HG02642 (cell line): ENCODE data around the gene NPR3.

Source experiments
- ATAC-seq: cut with Tn5 transposase; IDR thresholded peaks from one replicate; pipeline ENCODE4 v1.9.1; 2021; ENCODE audit warnings: mild to moderate bottlenecking; ENCODE audit not compliant: unreplicated experiment, poor library complexity

Gene NPR3

DNA sequence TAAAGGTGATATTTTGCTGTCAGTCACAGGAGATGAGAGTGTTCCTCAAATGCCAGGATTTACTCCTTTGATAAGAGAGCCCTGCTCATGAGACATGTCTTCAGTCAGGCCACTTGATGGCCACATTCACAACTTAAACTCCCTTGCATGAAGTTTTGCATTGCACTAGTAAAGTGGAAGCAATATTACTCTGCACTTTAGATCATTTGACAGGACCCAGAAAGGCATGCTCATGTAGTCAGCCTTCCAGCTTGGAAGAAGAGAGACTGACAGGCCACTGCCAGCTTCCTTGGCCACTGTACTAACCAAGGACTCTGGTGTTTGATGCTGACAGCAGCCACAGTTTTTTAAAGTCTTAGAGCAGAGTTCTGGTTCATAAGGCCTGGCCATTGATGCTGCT is 42.6 kb downstream of the NPR3 start:
- no peak for ATAC-seq

DNA sequence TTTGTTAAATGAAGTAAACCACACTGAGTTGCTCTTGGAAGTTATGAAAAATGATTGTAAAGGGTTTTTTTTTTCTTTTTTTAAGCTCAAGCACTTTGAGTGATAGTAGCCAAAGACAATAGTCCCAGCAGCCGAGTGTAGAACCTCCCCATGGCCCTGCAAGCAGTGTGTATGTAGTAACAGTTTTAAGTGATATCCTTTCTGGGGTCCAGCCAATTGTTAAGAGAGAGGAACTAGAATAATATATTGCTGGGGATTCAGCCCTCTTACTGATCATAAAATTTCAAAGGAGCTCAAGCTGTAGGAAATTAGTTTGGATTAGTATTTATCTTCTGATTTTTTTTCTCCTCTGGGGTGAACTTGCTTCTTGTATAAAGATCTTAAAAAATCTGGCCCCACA is 43.2 kb downstream of the NPR3 start:
- ATAC-seq = no peak

DNA sequence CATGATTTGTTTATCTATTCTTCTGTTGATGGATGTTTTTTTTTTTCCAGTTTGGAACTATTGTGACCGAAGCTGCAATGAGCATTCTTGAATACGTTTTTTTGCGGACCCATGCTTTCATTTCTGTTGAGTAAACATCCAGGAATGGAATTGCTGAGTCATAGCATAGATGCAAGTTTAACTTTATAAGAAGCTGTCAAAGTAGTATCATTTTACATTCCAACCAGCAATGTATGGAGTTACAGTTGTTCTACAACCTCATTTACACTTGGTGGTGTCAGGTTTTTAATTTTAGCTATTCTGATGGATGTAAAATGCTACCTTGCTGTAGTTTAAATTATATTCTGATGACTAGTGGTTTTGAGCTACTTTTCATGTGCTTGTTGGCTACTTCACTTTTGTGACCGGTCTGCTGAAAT is 49.0 kb downstream of the NPR3 start:
- ATAC-seq = no peak

DNA sequence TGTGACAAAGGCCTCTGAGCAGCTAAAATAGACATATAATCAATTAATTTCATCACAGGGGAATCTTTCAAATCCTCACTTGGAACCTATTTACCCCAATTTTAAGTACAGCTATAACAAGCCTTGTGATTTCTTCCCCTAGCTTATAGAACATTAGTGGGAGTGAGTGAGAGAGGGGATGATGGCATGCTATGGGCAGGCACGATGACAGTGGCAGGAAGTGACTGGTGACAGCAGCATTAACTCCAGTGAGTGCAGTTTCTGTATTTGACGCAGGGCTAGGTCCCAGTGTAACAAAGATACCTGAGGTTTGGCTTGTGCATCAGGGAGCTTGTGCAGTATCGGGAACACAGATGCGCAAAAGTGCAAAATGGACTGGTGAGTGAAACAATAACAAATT is 54.1 kb downstream of the NPR3 start:
- no peak for ATAC-seq

DNA sequence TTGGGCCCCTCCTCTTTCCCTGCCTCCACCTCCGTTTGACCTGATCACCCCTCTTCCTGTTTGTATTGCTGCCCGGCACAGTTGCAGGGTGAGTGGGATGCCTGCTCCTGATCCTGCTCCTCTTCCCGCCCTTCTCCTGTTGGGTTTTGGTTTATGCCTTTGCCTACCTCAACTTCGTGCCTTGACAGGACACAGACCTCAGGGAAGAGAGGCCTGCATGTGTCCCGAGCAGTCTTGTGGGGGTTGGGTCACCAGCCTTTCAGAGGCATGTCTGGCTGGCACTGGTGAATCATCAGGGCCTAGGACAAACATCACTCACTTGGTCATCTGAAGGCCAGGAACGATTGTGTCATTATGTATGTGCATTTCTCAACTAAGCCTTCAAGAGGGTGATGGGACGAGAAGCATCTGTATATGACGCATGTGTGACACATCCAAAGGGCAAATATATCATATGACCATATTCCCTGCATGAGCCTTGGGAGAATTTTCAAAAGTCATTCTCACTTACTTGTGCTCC is 56.9 kb downstream of the NPR3 start:
- ATAC-seq = no peak

DNA sequence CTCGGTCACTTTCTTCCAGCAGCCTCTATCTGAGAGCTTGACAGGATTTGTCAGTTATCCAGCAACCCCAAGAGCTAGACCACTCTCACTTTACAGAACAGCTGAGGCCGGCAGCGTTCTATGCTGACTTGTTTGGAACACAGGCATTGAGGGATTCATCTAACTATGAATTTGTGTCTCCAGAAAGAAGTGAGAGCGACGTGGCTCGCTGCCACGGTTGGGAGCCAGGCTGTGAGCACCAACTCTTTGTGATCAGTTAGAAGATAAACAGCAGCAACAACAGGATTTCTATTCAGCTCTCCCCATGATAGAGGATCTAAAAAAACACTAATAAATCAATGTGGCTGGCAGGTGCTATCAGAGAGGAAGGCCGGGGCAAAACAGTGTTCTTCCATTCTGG is 58.6 kb downstream of the NPR3 start:
- ATAC-seq = no peak

DNA sequence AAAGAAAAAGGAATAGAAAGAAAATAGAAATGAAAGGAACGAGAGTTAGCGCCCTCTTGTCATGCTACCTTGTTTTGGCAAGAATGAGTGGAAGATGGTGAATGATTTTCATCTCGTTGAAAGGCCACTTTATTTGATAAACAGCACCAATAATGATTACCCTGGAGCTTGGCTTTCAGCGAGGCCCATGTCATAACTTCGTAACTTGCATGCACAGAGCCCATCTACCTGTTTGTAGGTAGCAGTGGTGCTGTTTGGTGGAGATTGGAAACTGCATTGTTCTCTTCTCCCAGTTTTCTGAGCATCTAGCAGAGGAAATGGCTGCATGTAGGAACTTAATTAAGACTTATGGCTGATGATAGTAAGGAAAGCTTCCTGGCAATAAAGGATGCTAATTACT is 59.3 kb downstream of the NPR3 start:
- no peak for ATAC-seq

DNA sequence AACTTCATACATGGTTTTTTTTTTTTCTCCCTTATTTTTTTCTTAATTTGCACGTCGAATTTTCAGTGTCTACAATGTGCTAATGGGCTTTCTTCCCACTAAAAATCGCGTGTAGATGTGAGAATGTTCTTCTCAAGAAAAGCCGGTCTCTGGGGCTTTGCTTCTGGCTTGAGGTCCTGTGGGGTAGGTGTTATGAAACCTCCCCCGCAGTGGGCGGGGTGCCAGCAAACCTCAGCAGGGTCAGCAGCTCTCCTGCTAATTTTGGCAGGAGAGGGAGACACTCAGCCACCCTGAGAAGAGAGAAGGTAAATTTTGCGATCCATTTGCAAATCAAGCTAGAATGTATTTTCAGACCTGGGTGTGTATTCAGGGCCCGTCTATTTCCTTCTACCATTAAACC is 59.9 kb downstream of the NPR3 start:
- no peak for ATAC-seq

DNA sequence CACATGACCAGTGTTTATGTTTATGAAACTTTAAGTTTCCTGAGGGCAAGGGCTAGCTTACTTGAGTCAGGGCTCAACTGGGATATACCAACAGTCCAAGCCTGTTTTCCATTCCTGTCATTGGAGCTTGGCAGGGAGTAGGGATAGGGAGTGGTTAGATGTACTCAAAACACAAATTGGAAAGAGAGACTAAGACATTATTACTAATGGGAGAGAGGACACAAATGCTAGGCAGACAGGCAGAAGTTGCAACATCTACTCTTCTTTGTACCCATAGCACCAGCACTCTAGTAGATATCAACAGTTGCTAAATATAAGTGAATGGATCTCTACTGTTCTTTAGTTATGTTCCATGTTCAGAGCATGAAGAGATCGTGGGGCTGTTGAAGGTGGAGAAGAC is 62.8 kb downstream of the NPR3 start:
- no peak for ATAC-seq

DNA sequence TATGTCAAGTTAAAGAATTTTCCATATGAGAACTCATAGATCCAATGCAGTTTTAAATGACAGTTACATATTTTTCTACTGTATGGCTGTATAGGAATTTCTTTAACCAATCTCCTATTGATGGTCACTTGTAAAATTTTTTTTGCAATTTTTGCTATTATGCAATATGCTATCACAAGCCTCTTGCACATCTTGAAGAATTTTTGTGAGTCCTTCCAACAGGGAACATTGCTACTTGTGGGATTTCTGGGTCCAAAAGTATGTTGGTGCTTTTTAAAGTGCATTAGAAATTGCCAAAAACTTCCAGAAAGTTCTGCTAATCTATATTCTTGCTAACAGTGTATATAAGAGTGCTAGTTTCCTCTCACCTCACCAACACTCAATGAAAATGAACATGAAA is 65.1 kb downstream of the NPR3 start:
- ATAC-seq = no peak

DNA sequence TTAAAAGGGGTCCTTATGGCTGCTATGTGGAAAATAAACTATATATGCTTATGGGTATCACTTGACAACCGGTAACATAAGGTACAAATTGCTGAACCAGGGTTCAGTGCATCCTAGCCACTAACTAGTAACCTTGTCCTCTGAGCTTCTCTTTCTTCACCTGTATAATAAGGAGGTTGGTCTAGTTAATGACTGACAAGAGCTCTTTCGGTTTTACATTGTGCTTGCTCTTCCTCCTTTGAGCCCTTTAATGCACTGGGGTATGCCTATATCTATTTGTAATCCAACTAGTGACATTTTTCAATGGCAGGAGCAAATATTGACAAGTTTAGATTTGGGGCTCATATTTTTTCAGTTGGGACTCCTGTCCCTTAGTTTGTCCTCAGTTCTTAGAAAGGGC is 66.1 kb downstream of the NPR3 start:
- no peak for ATAC-seq

DNA sequence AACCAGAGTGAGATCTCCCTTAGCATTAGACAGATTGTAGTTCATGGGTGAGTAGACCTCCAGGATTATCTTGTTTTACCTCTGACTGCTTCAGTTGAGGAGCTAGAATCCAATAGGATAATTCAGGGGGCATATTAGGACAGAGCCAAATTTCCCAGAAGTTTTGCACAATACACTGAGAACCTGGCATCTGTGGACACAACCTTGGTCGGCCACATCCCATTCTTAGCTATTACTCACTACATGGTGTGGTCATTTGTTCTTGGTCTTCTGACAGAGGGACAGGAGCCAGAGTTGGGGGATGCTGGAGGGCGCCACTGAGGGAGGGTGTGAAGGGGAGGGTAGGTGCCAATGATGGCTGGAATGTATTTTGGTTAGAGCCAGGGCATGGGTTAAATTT is 66.6 kb downstream of the NPR3 start:
- no peak for ATAC-seq

DNA sequence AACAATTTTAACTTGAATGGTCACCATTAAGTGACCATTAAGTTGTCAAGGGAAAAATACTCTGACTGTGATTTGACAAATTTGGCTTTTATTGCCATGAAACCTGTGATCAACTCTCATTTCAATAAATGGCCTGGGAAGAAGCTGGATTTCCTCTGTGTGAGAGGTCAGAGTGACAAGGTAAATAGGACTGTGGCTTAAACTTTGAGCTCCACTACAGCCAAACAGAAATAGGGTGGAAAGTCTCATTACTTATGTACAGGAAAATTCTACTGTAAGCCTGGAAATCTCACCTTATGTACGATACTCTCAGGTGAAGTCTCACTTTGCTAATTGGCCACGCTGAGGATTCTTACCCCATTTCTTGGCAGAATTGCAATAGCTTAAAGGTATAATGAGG is 67.3 kb downstream of the NPR3 start:
- ATAC-seq = no peak

DNA sequence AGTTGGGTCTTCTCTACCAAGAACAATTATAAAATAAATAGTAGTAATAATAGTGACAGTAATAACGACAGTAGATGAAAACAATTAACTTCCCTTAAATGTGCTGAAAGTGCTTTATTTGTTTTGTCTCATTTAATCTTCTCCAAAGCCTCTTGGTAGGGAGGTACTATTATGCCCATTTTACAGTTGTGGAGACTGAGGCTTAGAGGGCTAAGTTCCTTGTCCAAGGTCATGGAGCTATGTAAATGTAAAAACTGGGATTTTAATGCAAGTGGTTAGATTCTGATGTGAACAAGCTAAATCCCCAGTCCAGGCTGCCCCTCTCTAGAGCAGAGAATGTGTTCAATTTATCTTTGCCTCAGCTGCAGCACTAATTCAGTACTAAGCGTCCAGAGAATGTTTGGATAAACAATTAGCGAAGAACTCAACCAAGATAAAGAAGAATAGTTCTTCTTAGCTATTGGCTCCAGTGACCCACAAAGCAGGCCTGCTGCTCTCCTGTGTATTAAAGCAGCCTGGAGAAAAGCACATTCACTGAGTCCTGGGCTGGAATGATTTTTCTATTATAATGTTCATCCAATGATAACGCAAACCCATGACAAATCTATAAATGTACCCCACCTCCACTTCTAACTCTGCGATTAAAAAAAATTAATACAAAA is 68.8 kb downstream of the NPR3 start:
- ATAC-seq = no peak

DNA sequence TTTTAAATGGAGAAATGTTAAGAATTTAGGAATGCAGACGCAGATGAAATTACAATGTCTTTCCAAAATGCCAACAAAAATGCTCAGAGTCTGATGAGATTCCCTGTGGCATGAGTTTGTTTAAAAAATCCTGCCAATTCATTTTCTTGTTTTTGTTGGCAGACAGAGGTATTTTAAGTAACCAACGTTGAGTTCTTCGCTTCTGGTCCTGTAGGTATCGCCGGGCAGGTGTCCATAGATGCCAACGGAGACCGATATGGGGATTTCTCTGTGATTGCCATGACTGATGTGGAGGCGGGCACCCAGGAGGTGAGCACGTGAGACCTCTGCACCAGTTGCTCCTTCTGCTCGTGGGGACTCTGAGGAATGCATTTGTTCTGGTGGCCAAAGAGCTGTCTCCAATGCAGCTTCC is 69.4 kb downstream of the NPR3 start:
- no peak for ATAC-seq

DNA sequence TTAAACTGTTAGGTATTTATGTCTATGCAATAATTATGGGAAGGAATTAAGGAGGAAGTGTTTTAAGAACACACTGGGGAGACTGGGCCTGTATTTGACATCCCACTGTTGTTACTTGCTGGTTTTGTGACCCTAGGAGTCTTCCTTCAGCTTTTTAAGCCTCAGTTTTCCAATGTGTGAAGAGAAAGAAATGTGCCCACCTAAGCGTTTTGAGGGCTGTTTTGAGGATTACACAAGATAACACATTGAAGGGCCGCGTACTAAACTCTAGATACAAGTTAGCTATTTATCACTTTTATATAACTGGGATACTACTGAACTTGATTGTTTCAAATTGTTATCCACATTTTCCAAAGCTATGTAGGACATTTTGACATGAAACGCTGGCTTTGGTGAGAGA is 72.5 kb downstream of the NPR3 start:
- ATAC-seq = no peak

DNA sequence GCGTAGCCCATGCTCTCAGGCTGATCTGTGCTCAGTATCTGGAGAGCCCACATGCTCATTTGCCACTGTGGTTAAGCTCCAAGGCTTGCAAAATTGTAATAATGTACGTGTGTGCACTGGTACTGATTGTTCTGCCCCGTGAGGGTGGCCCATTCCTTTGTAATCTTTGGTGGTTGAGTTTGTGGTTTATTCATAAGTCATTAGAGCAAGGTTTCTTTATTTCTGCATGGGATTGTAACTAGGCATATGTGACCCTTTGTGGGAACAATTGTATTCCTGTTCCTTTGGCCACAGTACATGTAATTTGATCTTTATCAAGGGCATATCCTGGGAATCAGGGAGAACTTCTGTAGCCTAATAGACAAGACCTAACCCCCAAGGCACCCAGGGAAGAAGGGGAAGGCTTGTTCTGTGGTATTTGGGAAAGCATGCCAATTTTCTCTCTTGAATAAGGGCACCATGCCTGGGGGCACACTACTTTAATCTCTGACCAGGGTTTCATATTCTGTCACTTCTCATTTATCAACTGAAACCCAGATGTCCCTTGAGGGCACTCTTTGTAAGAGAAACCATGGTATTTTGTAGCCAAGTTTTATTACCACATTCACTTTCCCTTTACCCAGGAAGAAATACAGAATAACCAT is 74.6 kb downstream of the NPR3 start:
- no peak for ATAC-seq

DNA sequence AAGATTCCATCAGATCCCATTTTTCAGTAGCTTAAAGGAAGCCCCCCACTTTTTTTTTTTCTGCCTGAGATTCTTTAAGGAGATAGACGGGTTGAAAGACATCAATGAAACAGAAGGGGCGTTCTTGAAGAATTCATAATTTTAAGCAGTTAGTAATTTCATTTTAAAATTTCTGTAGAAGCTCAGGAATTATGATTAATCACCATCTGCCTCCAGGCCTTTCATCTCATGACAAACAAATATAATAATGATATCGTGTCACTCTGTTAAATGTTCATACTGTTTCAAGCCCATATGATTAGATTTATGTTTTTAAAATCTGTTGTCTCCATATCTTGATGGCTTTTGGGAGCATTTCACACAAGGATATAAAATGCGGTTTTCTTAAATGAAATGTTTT is 75.2 kb downstream of the NPR3 start:
- ATAC-seq = no peak

DNA sequence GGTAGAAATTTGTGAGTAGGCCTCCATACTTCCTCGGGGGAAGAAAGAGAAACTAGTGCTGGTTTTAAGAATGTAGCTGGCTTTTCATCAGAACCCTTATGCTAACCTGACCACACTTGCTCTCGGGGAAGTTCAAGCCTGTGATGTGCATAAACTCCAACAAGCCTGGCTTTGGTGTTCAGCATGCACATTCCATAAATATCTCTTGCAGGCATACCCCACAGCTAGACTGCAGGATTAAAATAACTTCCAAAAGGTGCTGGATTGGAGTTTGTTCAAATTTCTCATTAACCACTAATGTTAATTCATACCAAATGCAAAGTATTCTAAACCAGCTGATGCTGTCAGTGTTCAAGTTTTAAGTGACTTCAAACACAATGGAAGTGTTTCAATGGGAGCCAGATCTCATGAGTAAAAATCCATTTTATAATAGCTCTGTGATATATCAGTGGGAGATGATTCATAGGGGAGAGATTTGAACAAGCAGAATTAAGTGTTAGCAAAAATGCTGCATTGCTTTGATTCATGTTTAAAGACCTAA is 79.4 kb downstream of the NPR3 start:
- no peak for ATAC-seq

DNA sequence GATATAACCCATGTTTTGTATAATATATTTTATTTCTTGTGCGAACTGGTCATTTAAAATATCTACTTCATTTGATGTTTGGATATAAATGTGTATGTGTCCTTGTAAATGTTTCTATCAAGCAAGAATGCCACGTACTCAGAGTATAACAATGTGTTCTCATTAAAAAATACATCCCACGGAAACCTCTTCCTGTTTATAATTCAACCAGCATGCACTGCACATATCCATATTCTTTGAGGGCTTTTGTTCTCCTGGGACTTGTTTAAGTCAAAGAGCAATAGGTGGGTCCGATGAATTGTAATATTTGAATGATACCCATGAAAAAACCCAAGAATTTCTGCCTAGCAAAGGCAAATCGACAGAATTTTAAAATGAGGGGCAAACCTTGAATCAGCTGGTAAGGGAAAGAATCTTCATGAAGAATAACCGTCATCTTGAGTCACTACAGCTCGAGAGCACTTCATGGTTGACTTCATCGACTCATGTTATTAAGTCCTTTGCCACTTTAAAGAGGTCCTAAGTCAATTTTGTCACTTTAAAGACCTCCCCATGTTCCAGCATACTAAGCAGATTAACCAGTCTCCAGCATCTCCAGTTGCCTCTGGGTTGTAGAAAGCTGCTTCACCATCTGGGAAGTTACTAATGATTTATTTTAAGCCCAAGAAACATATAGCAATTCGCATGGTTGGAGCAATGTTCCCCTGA is 80.6 kb downstream of the NPR3 start:
- ATAC-seq = no peak

DNA sequence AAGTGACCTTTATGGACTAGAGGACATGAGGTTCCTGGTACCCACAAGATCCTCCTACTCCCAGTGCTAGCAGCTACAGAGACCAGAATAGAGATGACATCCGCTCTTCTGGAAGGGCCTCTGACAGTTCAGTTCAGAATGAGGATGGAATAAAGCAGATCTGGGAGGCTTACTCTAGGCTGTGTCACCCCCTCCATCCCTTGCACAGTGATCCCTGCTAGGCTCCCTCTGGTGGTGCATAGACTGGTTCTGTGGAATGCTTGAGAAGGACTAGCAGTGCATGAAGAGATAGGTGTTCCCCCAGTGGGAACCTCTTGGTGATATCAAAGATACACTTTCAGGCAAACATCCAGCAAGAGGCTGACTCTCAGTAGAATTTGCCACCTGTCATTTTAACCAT is 83.0 kb downstream of the NPR3 start:
- ATAC-seq = no peak
